Gastrocnemius medialis (tissue), 4 donors: ENCODE measurements around the gene HDHD5.

Source experiments
- CTCF ChIP-seq, 5 experiments: fragments of 450-650 bp in 3 of 5; fragments of 200-600 bp in 2 of 5; sonication (generic) in 2 of 5; IDR thresholded peaks in 4 of 5; conservative IDR thresholded peaks in 1 of 5; 1 replicate in 4 of 5; 2 replicates in 1 of 5; pipeline ENCODE4 v1.5.1; 2016 to 2019; ENCODE audit warnings: antibody characterized with exemption in 5 of 5, mild to moderate bottlenecking in 3 of 5, moderate library complexity in 3 of 5
- POLR2A ChIP-seq, 2 donors: fragments of 450-650 bp; IDR thresholded peaks; one replicate each; pipeline ENCODE4 v1.6.1; 2017; ENCODE audit warnings: antibody characterized with exemption in 2 of 2, mild to moderate bottlenecking in 2 of 2, moderate library complexity in 2 of 2

- no peak for TF ChIP-seq CTCF (IDR thresholded peaks at IDR 0.05 in 4 of 5, conservative IDR thresholded peaks at IDR 0.05 in 1 of 5)
- no peak for TF ChIP-seq POLR2A (IDR thresholded peaks at IDR 0.05)
Measured at GRCh38 chr22:17106785-17107546, 52.1 kb downstream of the HDHD5 start.
